ENCODE data around the gene RNF135. TPM values are rescaled to one million over a fixed set of nuclear protein-coding genes. Genes with fewer than 3 reads are reported as not detected.

Gene RNF135
- total and polyA plus RNA-seq, 2 donors (not counting 1 experiment from before 2014, with no cell fraction given), result 13.4 to 15.2 TPM

GRCh38 chr17:31048142-31048541, 77.3 kb downstream of the RNF135 start:
- H3K27ac ChIP-seq (ENCODE audit: insufficient read depth, low read length), result no peak overlapping the region
- H3K4me1 ChIP-seq (ENCODE audit: control insufficient read depth, extremely low read depth, insufficient read depth, low read length), result peaks cover 10% of the 10 kb centered on the region
- H3K79me2 ChIP-seq (ENCODE audit: control insufficient read depth, insufficient read depth, low read length), result no peaks in the 10 kb centered on the region
- no peak overlapping the region for H3K9ac ChIP-seq (ENCODE audit: insufficient read depth, low read length)
- H3K27me3 ChIP-seq (ENCODE audit: control insufficient read depth, insufficient read depth, low read length), result no peaks in the 10 kb centered on the region
- no peak for TF ChIP-seq EZH2 (IDR thresholded peaks at IDR 0.05; ENCODE audit: low read length, missing control alignments)
- H3K4me3 ChIP-seq (replicated peaks in 1 of 4; ENCODE audit: control extremely low read depth in 1 of 4, insufficient read depth in 1 of 4, low read depth in 3 of 4, low read length in 4 of 4), result no peak overlapping the region
- no peak overlapping the region for H3K4me2 ChIP-seq (ENCODE audit: extremely low read depth, insufficient read depth, low read length)
- no peaks in the 10 kb centered on the region for H3K36me3 ChIP-seq (ENCODE audit: control insufficient read depth, insufficient read depth, low read length)
- H4K20me1 ChIP-seq (ENCODE audit: control insufficient read depth, extremely low read depth, insufficient read depth, low read length), result no peaks in the 10 kb centered on the region
- no peaks in the 10 kb centered on the region for H3K9me3 ChIP-seq (ENCODE audit: control insufficient read depth, insufficient read depth, low read depth, low read length)
- DNase-seq (ENCODE audit: low read depth in 2 of 2), result no peak
- H2AFZ ChIP-seq (ENCODE audit: low read length), result no peak overlapping the region

- H3K9me3 ChIP-seq (ENCODE audit: control insufficient read depth, insufficient read depth, low read depth, low read length), result no peaks in the 10 kb centered on the region
- H2AFZ ChIP-seq (ENCODE audit: low read length), result no peak overlapping the region
- H3K4me2 ChIP-seq (ENCODE audit: extremely low read depth, insufficient read depth, low read length), result no peak overlapping the region
- H3K36me3 ChIP-seq (ENCODE audit: control insufficient read depth, insufficient read depth, low read length), result no peaks in the 10 kb centered on the region
- DNase-seq (ENCODE audit: low read depth in 2 of 2), result peak in 1 of 2 donors; percentile 12
- H3K79me2 ChIP-seq (ENCODE audit: control insufficient read depth, insufficient read depth, low read length), result no peaks in the 10 kb centered on the region
- no peaks in the 10 kb centered on the region for H4K20me1 ChIP-seq (ENCODE audit: control insufficient read depth, extremely low read depth, insufficient read depth, low read length)
- TF ChIP-seq CTCF (conservative IDR thresholded peaks at IDR 0.05 in 1 of 2, IDR thresholded peaks at IDR 0.05 in 1 of 2; ENCODE audit: low read depth in 1 of 2, low read length in 2 of 2) (no peak), EZH2 (IDR thresholded peaks at IDR 0.05; ENCODE audit: low read length, missing control alignments) (no peak)
- no peak overlapping the region for H3K27ac ChIP-seq (ENCODE audit: insufficient read depth, low read length)
- H3K4me1 ChIP-seq (ENCODE audit: control insufficient read depth, extremely low read depth, insufficient read depth, low read length), result peaks cover 10% of the 10 kb centered on the region
- no peak overlapping the region for H3K4me3 ChIP-seq (replicated peaks in 1 of 4; ENCODE audit: control extremely low read depth in 1 of 4, insufficient read depth in 1 of 4, low read depth in 3 of 4, low read length in 4 of 4)
- no peak overlapping the region for H3K9ac ChIP-seq (ENCODE audit: insufficient read depth, low read length)
- H3K27me3 ChIP-seq (ENCODE audit: control insufficient read depth, insufficient read depth, low read length), result no peaks in the 10 kb centered on the region
Observed at GRCh38 chr17:31048780-31049179, 77.9 kb downstream of the RNF135 start.

Other genes with a start within 250 kb of the RNF135 start
- gene CRLF3, start 146.3 kb upstream of the RNF135 start, total RNA-seq, result 14.1 and 16.7 TPM in 2 replicates
- 12.6 and 13.9 TPM in 2 replicates for gene CRLF3, start 146.3 kb upstream of the RNF135 start, polyA plus RNA-seq
- 0.77 and 0.83 TPM in 2 replicates for gene ATAD5, start 139.1 kb upstream of the RNF135 start, total RNA-seq
- 1.6 and 3.3 TPM in 2 replicates for gene ATAD5, start 139.1 kb upstream of the RNF135 start, polyA plus RNA-seq
- gene TEFM, start 64.8 kb upstream of the RNF135 start, total RNA-seq, result 10.3 and 11.1 TPM in 2 replicates
- 10.7 and 10.9 TPM in 2 replicates for gene TEFM, start 64.8 kb upstream of the RNF135 start, polyA plus RNA-seq
- 3.3 and 4.3 TPM in 2 replicates for gene ADAP2, start 49.1 kb upstream of the RNF135 start, total RNA-seq
- gene ADAP2, start 49.1 kb upstream of the RNF135 start, polyA plus RNA-seq, result 3.2 and 3.8 TPM in 2 replicates
- gene NF1, start 123.9 kb downstream of the RNF135 start, total RNA-seq, result 52.1 and 78.8 TPM in 2 replicates
- gene NF1, start 123.9 kb downstream of the RNF135 start, polyA plus RNA-seq, result 51.7 and 52.8 TPM in 2 replicates